ENCODE data around the gene GABRR2.

GABRR2 gene

GRCh38 chr6:89216411-89216810 lies 98.7 kb downstream of the GABRR2 start:
- no peak for DNase-seq (ENCODE audit: low read depth)
- TF ChIP-seq, protein P1, sequence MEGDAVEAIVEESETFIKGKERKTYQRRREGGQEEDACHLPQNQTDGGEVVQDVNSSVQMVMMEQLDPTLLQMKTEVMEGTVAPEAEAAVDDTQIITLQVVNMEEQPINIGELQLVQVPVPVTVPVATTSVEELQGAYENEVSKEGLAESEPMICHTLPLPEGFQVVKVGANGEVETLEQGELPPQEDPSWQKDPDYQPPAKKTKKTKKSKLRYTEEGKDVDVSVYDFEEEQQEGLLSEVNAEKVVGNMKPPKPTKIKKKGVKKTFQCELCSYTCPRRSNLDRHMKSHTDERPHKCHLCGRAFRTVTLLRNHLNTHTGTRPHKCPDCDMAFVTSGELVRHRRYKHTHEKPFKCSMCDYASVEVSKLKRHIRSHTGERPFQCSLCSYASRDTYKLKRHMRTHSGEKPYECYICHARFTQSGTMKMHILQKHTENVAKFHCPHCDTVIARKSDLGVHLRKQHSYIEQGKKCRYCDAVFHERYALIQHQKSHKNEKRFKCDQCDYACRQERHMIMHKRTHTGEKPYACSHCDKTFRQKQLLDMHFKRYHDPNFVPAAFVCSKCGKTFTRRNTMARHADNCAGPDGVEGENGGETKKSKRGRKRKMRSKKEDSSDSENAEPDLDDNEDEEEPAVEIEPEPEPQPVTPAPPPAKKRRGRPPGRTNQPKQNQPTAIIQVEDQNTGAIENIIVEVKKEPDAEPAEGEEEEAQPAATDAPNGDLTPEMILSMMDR (IDR thresholded peaks at IDR 0.05; ENCODE audit: insufficient read depth, low read depth, low read length, missing control alignments) = no peak
- no peak overlapping the region for H3K4me3 ChIP-seq (ENCODE audit: low read length)

- no peak overlapping the region for H3K4me3 ChIP-seq (ENCODE audit: low read length)
- TF ChIP-seq, protein P1 (IDR thresholded peaks at IDR 0.05; ENCODE audit: insufficient read depth, low read depth, low read length, missing control alignments) = no peak
- DNase-seq (ENCODE audit: low read depth) = no peak
Observed at GRCh38 chr6:89215391-89215790, 99.7 kb downstream of the GABRR2 start.

GRCh38 chr6:89214197-89214596 lies 100.9 kb downstream of the GABRR2 start:
- TF ChIP-seq, protein P1 (IDR thresholded peaks at IDR 0.05; ENCODE audit: insufficient read depth, low read depth, low read length, missing control alignments) = no peak
- DNase-seq (ENCODE audit: low read depth) = no peak
- H3K4me3 ChIP-seq (ENCODE audit: low read length) = no peak overlapping the region

- DNase-seq (ENCODE audit: low read depth) = no peak
- TF ChIP-seq, protein P1 (IDR thresholded peaks at IDR 0.05; ENCODE audit: insufficient read depth, low read depth, low read length, missing control alignments) = no peak
- H3K4me3 ChIP-seq (ENCODE audit: low read length) = no peak overlapping the region
Observed at GRCh38 chr6:89212472-89212871, 102.6 kb downstream of the GABRR2 start.

DNA sequence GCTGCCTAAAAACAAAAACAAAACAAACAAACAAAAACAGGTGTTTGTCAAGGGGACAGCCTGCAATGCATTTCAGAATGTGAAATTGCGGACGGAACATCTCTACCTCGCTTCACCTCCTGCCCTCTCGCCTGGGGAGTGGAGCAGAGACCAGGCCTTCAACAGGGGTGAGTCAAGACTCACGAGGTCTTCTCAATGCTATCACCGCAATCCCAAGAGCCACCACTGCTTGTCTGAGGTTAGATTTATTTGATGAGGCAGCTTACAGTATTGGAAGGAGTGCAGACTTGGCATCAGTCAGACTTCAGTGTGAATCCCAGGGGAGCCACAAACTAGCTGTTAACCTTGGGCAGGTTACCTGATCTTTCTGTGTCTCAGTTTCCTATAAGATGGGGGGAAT lies 105.6 kb downstream of the GABRR2 start:
- DNase-seq (ENCODE audit: low read depth) = no peak
- H3K4me3 ChIP-seq (ENCODE audit: low read length) = no peak overlapping the region
- TF ChIP-seq, protein P1 (IDR thresholded peaks at IDR 0.05; ENCODE audit: insufficient read depth, low read depth, low read length, missing control alignments) = no peak

GRCh38 chr6:89208551-89208950 lies 106.5 kb downstream of the GABRR2 start:
- DNase-seq (ENCODE audit: low read depth) = no peak
- TF ChIP-seq, protein P1 (IDR thresholded peaks at IDR 0.05; ENCODE audit: insufficient read depth, low read depth, low read length, missing control alignments) = no peak
- no peak overlapping the region for H3K4me3 ChIP-seq (ENCODE audit: low read length)
